T-helper 17 cell (primary cell): ENCODE measurements around the gene SRCIN1. TPM values are rescaled to one million over a fixed set of nuclear protein-coding genes. Genes with fewer than 3 reads are reported as not detected.
"Not testable (repeated sequence)": the region's sequence is repeated elsewhere in the genome, so short reads cannot be mapped to it uniquely, and the experiment has no call there.

Experiments used
- ATAC-seq: fragments of 150-1000 bp; cut with Tn5 transposase; 2 replicates; pipeline ENCODE4 v1.10.0; 2021; ENCODE audit warnings: mild to moderate bottlenecking, moderate library complexity
- DNase-seq, 3 donors: peaks; one replicate each; pipeline versions ENCODE4 v3.0.0 to v3.0.0-alpha.2; 2020 to 2021
- H3K9me3 ChIP-seq: one replicate; pipeline ENCODE4 v1.7.0; 2013; ENCODE audit warnings: low read length, mild to moderate bottlenecking; ENCODE audit not compliant: control insufficient read depth, poor library complexity, severe bottlenecking
- H3K27ac Mint-ChIP-seq: one replicate; pipeline ENCODE4 v1.8.0; 2022; ENCODE audit warnings: mild to moderate bottlenecking, moderate library complexity, mixed read lengths
- H3K27me3 Mint-ChIP-seq: one replicate; pipeline ENCODE4 v1.8.0; 2022; ENCODE audit warnings: mixed read lengths
- H3K36me3 Mint-ChIP-seq: one replicate; pipeline ENCODE4 v1.8.0; 2022; ENCODE audit warnings: low read depth, mixed read lengths
- H3K4me1 Mint-ChIP-seq: one replicate; pipeline ENCODE4 v1.8.0; 2022; ENCODE audit warnings: mild to moderate bottlenecking, mixed read lengths
- H3K4me3 Mint-ChIP-seq: one replicate; pipeline ENCODE4 v1.8.0; 2022; ENCODE audit warnings: mild to moderate bottlenecking, moderate library complexity, mixed read lengths
- total RNA-seq, 4 donors: library from RNA in 2 of 4; stranded (reverse) in 2 of 4; gene quantifications; one replicate each; pipeline ENCODE4 v1.2.3 and lab custom pipeline; 2022 to 2026

Gene SRCIN1
- total RNA-seq, 2 donors from 2014 or later, result 0.26 to 0.52 TPM

DNA sequence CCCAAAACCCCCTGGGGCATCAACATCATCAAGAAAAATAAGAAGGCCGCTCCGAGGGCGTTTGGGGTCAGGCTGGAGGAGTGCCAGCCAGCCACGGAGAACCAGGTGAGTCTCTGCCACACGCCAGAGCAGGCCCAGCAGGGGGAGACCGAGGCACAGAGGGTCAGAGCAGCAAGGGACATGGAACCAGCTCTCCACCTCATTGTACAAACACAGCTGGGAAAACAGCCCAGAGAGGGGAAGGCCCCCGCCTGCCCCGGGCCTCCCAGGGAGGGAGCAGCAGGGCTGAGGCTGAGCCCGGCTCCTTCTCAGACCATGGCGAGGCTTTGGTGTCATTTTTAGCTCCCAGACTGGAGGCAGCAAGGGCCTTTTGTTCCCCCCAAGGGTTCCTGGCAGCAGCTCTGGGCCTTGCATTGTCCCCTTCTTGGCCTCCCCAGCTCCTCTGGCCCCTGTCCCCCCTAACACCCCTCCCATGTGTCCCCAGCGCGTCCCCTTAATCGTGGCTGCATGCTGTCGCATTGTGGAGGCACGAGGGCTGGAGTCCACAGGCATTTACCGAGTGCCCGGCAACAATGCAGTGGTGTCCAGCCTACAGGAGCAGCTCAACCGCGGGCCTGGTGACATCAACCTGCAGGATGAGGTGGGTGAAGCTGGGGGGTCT is 123.6 kb downstream of the SRCIN1 start:
- not testable (repeated sequence) for H3K4me3 Mint-ChIP-seq, H3K27me3 Mint-ChIP-seq, H3K9me3 ChIP-seq

More for the DNA sequence above, 123.6 kb downstream of the SRCIN1 start:
- H3K4me1 Mint-ChIP-seq, DNase-seq, ATAC-seq, H3K36me3 Mint-ChIP-seq, H3K27ac Mint-ChIP-seq: not testable (repeated sequence)

Other genes with a start within 250 kb of the SRCIN1 start
- under 1 TPM; 0.39 to 0.47 TPM for gene ARHGAP23, start 177.5 kb downstream of the SRCIN1 start, total RNA-seq
- gene EPOP, start 69.0 kb upstream of the SRCIN1 start, total RNA-seq, result 1 to 10 TPM in 1 of 2 donors, under 1 TPM in 1; 0.60 to 1.1 TPM
- gene MLLT6, start 99.3 kb upstream of the SRCIN1 start, total RNA-seq, result 100 to 1,000 TPM; 304 to 334 TPM
- 10 to 100 TPM; 12.0 to 12.8 TPM for gene CISD3, start 124.4 kb upstream of the SRCIN1 start, total RNA-seq
- not detected for gene PCGF2, start 142.4 kb upstream of the SRCIN1 start, total RNA-seq
- 10 to 100 TPM; 78.5 to 85.5 TPM for gene PSMB3, start 146.8 kb upstream of the SRCIN1 start, total RNA-seq
- gene PIP4K2B, start 193.6 kb upstream of the SRCIN1 start, total RNA-seq, result 10 to 100 TPM; 28.2 to 33.5 TPM
- 10 to 100 TPM; 69.6 to 88.5 TPM for gene CWC25, start 219.4 kb upstream of the SRCIN1 start, total RNA-seq
- gene RPL23, start 247.8 kb upstream of the SRCIN1 start, total RNA-seq, result 1,000 to 10,000 TPM; 1,821 to 1,859 TPM